ENCODE data around the gene MATR3. TPM values are rescaled to one million over a fixed set of nuclear protein-coding genes. Genes with fewer than 3 reads are reported as not detected.

Gene MATR3
- polyA plus RNA-seq, 6 donors from 2014 or later, result 370 to 439 (median 392) TPM

DNA sequence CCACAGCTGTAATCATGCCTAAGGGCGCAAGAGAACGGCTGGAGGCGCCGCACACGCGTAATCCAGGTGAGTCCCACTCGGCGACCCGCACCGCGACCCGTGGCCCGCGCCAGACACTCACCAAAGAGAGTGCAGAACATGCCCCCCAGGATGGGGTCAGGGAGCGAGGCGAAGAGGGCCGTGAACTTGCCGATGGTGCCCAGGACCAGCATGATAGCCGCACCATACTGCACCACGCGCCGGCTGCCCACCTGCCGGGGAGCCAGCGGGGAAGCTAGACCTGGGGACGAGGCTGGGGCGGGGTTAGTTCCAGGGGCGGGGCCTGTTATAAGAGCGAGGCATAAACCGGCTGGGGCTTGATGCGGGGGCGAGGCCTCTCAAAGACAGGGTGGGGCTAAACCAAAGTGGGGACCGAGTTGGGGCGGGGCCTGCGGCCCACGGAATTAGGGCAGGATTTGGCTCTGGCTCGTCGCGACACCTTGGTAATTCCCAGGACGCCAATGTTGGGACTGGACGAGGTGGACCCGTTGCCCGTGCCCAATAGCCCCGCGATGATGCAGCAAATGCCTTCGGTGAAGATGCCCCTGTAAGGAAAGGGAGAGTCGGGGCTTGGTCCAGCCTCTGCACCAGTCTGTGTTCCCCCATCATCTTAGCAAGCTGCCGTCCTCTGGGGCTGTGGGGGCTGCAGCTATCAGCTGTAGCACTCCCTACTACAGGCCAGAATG is 84.7 kb downstream of the MATR3 start:
- no peak for DNase-seq
- H3K4me3 Mint-ChIP-seq, result no peak overlapping the region
- H3K36me3 Mint-ChIP-seq, result peaks cover 0 to 4% of the 10 kb centered on the region in 2 donors
- no peaks in the 10 kb centered on the region for H3K9me3 Mint-ChIP-seq
- peaks cover 17 to 22% (median 19%) of the 10 kb centered on the region in 3 donors for H3K4me1 Mint-ChIP-seq
- H3K27me3 Mint-ChIP-seq, result no peaks in the 10 kb centered on the region
- no peak overlapping the region for H3K27ac Mint-ChIP-seq
- peak in 1 of 2 donors; percentile 32 for ATAC-seq (ENCODE audit: low read depth in 2 of 2)

DNA sequence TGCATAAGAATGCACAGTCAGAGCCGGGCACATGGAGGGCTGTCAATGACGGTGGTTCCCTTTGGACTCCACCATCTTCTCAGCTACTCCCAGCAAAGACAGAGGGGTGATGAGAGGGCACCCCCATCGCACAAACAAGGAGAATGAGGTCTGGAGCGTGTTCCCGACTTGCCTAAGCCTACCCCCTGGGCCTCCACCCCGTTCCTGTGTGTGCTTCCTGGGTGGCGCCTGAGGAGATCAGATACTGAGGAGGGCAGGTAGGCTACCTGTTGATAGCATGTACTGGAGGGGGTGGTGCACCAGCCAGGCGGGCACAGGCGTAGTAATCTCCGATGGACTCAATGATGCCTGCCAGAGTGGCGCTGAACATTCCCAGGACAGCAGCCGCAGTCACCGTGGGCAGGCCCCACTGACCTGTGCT is 85.4 kb downstream of the MATR3 start:
- Mint-ChIP-seq H3K27ac (peak overlapping the region in 1 of 6 donors; percentile 38), H3K27me3 (no peaks in the 10 kb centered on the region), H3K9me3 (no peaks in the 10 kb centered on the region), H3K4me3 (no peak overlapping the region), H3K36me3 (peaks cover 0 to 4% of the 10 kb centered on the region in 2 donors), H3K4me1 (peaks cover 17 to 28% (median 26%) of the 10 kb centered on the region in 3 donors)
- ATAC-seq (ENCODE audit: low read depth in 2 of 2) (no peak), DNase-seq (no peak)

DNA sequence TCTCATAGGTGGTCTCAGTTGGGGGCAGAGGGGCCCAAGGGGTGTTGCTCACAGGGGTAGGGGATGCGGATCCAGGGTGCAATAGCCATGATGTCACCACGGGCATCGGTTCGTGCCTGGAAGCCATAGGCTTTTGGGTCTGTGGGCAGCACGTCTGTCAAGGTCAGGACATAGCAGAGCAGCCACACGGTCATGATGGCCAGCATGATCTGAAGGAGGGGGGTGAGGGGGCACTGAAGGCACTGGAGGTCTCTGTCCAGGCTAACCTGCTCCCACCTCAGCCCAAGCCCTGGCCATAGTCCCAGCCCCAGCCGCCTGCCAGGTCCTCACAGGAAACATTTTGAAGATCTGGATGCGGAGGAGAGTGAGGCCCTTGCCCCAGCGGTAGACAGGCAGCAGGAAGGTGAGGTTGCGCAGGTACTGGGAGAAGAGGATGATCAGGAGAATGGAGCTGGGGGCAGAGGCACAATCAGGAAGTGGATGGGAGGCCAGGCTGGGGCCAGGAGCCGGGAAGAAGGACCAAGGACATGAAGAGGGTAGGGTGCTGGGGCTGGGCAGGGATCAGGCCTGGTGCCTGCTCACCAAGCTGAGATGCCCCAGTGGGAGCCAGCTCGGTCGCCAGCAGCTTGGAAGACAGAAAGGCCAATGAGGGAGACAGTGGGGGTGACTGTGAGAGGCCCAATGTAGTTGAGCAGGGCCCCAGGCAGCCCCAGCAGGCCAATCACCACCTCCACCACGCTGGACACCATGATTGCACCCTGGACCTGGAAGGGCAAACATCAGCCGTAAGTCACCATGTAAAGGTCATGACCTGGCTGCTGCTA is 86.3 kb downstream of the MATR3 start:
- peak overlapping the region in 5 of 6 donors; percentile 42 to 89 (median 72) for H3K27ac Mint-ChIP-seq
- H3K27me3 Mint-ChIP-seq, result no peaks in the 10 kb centered on the region
- no peak overlapping the region for H3K4me3 Mint-ChIP-seq
- no peaks in the 10 kb centered on the region for H3K9me3 Mint-ChIP-seq
- ATAC-seq (ENCODE audit: low read depth in 2 of 2) (no peak), DNase-seq (no peak)
- peaks cover 25 to 35% (median 35%) of the 10 kb centered on the region in 3 donors for H3K4me1 Mint-ChIP-seq
- peaks cover 0 to 4% of the 10 kb centered on the region in 2 donors for H3K36me3 Mint-ChIP-seq

Other genes starting within 250 kb of the MATR3 start
- 10 to 100 TPM in 5 of 6 donors, 1 to 10 TPM in 1; 9.1 to 18.7 (median 13.6) TPM for gene SIL1, start 95.4 kb upstream of the MATR3 start, polyA plus RNA-seq (ENCODE audit: low read depth in 6 of 6)
- 100 to 1,000 TPM; 348 to 544 (median 403) TPM for gene PAIP2, start 48.1 kb downstream of the MATR3 start, polyA plus RNA-seq (ENCODE audit: low read depth in 6 of 6)
- gene SLC23A1, start 89.6 kb downstream of the MATR3 start, polyA plus RNA-seq (ENCODE audit: low read depth in 6 of 6), result under 1 TPM in 3 of 6 donors, not detected in 3; 0.13 to 0.57 (median 0.49) TPM
- gene MZB1, start 96.2 kb downstream of the MATR3 start, polyA plus RNA-seq (ENCODE audit: low read depth in 6 of 6), result 100 to 1,000 TPM in 1 of 6 donors, 10 to 100 TPM in 5; 49.7 to 105 (median 88.1) TPM
- 1 to 10 TPM in 3 of 6 donors, under 1 TPM in 3; 0.67 to 2.5 (median 1.1) TPM for gene PROB1, start 101.4 kb downstream of the MATR3 start, polyA plus RNA-seq (ENCODE audit: low read depth in 6 of 6)
- 10 to 100 TPM in 1 of 6 donors, 1 to 10 TPM in 5; 3.3 to 10.5 (median 5.5) TPM for gene SPATA24, start 110.3 kb downstream of the MATR3 start, polyA plus RNA-seq (ENCODE audit: low read depth in 6 of 6)
- 10 to 100 TPM in 1 of 6 donors, 1 to 10 TPM in 4, not detected in 1; 4.3 to 10.0 (median 4.8) TPM for gene DNAJC18, start 145.8 kb downstream of the MATR3 start, polyA plus RNA-seq (ENCODE audit: low read depth in 6 of 6)
- gene ECSCR, start 169.0 kb downstream of the MATR3 start, polyA plus RNA-seq (ENCODE audit: low read depth in 6 of 6), result not detected
- gene SMIM33, start 177.3 kb downstream of the MATR3 start, polyA plus RNA-seq (ENCODE audit: low read depth in 6 of 6), result not detected
- 1 to 10 TPM in 2 of 6 donors, under 1 TPM in 4; 0.32 to 3.1 (median 0.81) TPM for gene STING1, start 189.0 kb downstream of the MATR3 start, polyA plus RNA-seq (ENCODE audit: low read depth in 6 of 6)